K562 (cell line): ENCODE measurements around the gene PPP1R16B. TPM values are rescaled to one million over a fixed set of nuclear protein-coding genes. Genes with fewer than 3 reads are reported as not detected.

Experiments used
- ARID2 ChIP-seq: fragments of 450-650 bp; IDR thresholded peaks from 2 replicates; pipeline ENCODE4 v1.6.1; 2017; ENCODE audit warnings: antibody characterized with exemption, mild to moderate bottlenecking
- BRD9 ChIP-seq: fragments of 450-650 bp; IDR thresholded peaks from 2 replicates; pipeline ENCODE4 v1.6.1; 2018; ENCODE audit warnings: low read depth; ENCODE audit not compliant: partially characterized antibody
- CBX8 ChIP-seq: fragments of 200-600 bp; sonication (generic); IDR thresholded peaks from 2 replicates; pipeline ENCODE4 v1.6.1; 2012; ENCODE audit warnings: borderline replicate concordance, mixed run types, low read depth, mild to moderate bottlenecking, moderate library complexity, mixed read lengths, low read length, control low read depth, inconsistent platforms; ENCODE audit not compliant: poor library complexity, severe bottlenecking; ENCODE audit errors: extremely low read depth
- CHD1 ChIP-seq: fragments of 200-600 bp; sonication (generic); IDR thresholded peaks from one replicate; pipeline ENCODE4 v1.6.1; 2012; ENCODE audit warnings: mild to moderate bottlenecking, moderate library complexity, low read length, inconsistent platforms
- E2F8 ChIP-seq: fragments of 450-650 bp; IDR thresholded peaks from 2 replicates; pipeline ENCODE4 v1.7.1; 2018; ENCODE audit warnings: mild to moderate bottlenecking, low read depth; ENCODE audit not compliant: partially characterized antibody
- GABPB2 ChIP-seq: fragments of 250-450 bp; sonication (Bioruptor Pico); conservative IDR thresholded peaks from 2 replicates; pipeline ENCODE4 v1.5.1; 2021; ENCODE audit warnings: mild to moderate bottlenecking
- GTF2B ChIP-seq: IDR thresholded peaks from 2 replicates; pipeline ENCODE4 v1.6.1; 2011; ENCODE audit not compliant: insufficient read length; ENCODE audit errors: extremely low read depth
- HBP1 ChIP-seq: fragments of 450-650 bp; formaldehyde crosslinking; IDR thresholded peaks from 2 replicates; pipeline ENCODE4 v1.4.0; 2022; ENCODE audit warnings: missing genetic modification characterization
- MLX ChIP-seq, 2 experiments: fragments of 450-650 bp in 1 of 2; sonication (generic) in 1 of 2; formaldehyde crosslinking; conservative IDR thresholded peaks; 2 replicates each; pipeline versions ENCODE4 v1.4.0 to v1.8.1; 2020 to 2022; ENCODE audit warnings: mild to moderate bottlenecking in 1 of 2, missing genetic modification reagents in 1 of 2
- PTRF ChIP-seq: fragments of 450-650 bp; IDR thresholded peaks from 2 replicates; pipeline ENCODE4 v1.6.1; 2016; ENCODE audit warnings: mild to moderate bottlenecking, missing genetic modification characterization, missing compliant biosample characterization
- RCOR1 ChIP-seq, 2 experiments: IDR thresholded peaks; 2 replicates each; pipeline ENCODE4 v1.6.1; 2012; ENCODE audit warnings: low read depth in 2 of 2, low read length in 2 of 2, borderline replicate concordance in 1 of 2, improper control_type of control experiment in 1 of 2
- RNF219 ChIP-seq: fragments of 250-450 bp; sonication (Bioruptor Pico); IDR thresholded peaks from 2 replicates; pipeline ENCODE4 v1.5.0; 2022; ENCODE audit warnings: mild to moderate bottlenecking
- SIN3A ChIP-seq, 2 experiments: fragments of 150-350 bp in 1 of 2; IDR thresholded peaks; 2 replicates each; pipeline ENCODE4 v1.6.1; 2011 to 2016; ENCODE audit warnings: borderline replicate concordance in 2 of 2, low read depth in 2 of 2, low read length in 2 of 2, mild to moderate bottlenecking in 2 of 2, moderate library complexity in 2 of 2; ENCODE audit not compliant: control insufficient read depth in 1 of 2
- SRF ChIP-seq, 2 experiments: fragments of 250-450, 450-650 bp in 1 of 2; sonication (Bioruptor Pico) in 1 of 2; sonication (generic) in 1 of 2; formaldehyde crosslinking; IDR thresholded peaks; 2 replicates each; pipeline versions ENCODE4 v1.5.0 to v1.5.1; 2020 to 2022; ENCODE audit warnings: mild to moderate bottlenecking in 1 of 2, missing genetic modification reagents in 1 of 2
- ZBTB2 ChIP-seq: fragments of 450-650 bp; IDR thresholded peaks from 2 replicates; pipeline ENCODE4 v1.6.1; 2016; ENCODE audit warnings: antibody characterized with exemption
- polyA plus RNA-seq, 8 experiments: library from polyadenylated mRNA; depleted of rRNA in 4 of 8; stranded (reverse) in 5 of 8; unstranded in 3 of 8; fragments of >200 nt; fragmentation: Nextera tagmentation in 2 of 8; fragmentation: Illumina TruSeq in 1 of 8; extraction: Ambion mirVana in 2 of 8; extraction: Trizol in 1 of 8; gene quantifications; 2 replicates each; pipeline versions ENCODE4 v1.2.1 to v1.2.3, GENCODE V29; 2011 to 2014; ENCODE audit warnings: inconsistent platforms in 1 of 8, missing spikeins in 1 of 8
- total RNA-seq, 7 experiments: library from RNA; depleted of rRNA in 6 of 7; stranded (reverse); fragments of >200 nt in 6 of 7; fragmentation: Illumina TruSeq in 2 of 7; extraction: Trizol in 2 of 7; gene quantifications; 2 replicates each; pipeline versions ENCODE4 v1.2.1 to v1.2.3, GENCODE V29; 2011 to 2021; ENCODE audit warnings: low replicate concordance in 1 of 7

The PPP1R16B gene
- total and polyA plus RNA-seq, 9 of the 15 experiments (the other 6 are each of a cell fraction or from before 2014, with no cell fraction given) = 1.5 to 11.5 (median 6.8) TPM

GRCh38 chr20:38962044-38962927, 156.8 kb downstream of the PPP1R16B start, which contains the start of gene DHX35 (continued):
- TF ChIP-seq GABPB2 (CRISPR knock-in tag) (no peak), BRD9 (peak; percentile 74), CBX8 (no peak), MLX (CRISPR knock-in tag; conservative IDR thresholded peaks at IDR 0.05) (no peak), ARID2 (0 out of 2 replicates have a peak, but pooled peaks have one; percentile 14), E2F8 (peak; percentile 57), PTRF (tag) (no peak), GTF2B (no peak), HBP1 (no peak), SIN3A (IDR thresholded peaks at IDR 0.05; ENCODE audit: borderline replicate concordance in 2 of 2, control insufficient read depth in 1 of 2, low read depth in 2 of 2, low read length in 2 of 2) (0 out of 4 replicates have a peak, but pooled peaks of 1 of the 2 experiments have one; percentile 65), RNF219 (CRISPR knock-in tag) (no peak), RCOR1 (IDR thresholded peaks at IDR 0.05; ENCODE audit: borderline replicate concordance in 1 of 2, low read depth in 2 of 2, low read length in 2 of 2) (peak; percentile 21 to 57; a peak in 2 of 4 replicates), CHD1 (peak; percentile 54), SRF (CRISPR knock-in tag; IDR thresholded peaks at IDR 0.05) (no peak), ZBTB2 (no peak)
